ENCODE data around the gene PPM1M. TPM values are rescaled to one million over a fixed set of nuclear protein-coding genes. Genes with fewer than 3 reads are reported as not detected.

Gene PPM1M
- total and polyA plus RNA-seq, 2 experiments from 2014 or later = 6.2 to 10.7 TPM

DNA sequence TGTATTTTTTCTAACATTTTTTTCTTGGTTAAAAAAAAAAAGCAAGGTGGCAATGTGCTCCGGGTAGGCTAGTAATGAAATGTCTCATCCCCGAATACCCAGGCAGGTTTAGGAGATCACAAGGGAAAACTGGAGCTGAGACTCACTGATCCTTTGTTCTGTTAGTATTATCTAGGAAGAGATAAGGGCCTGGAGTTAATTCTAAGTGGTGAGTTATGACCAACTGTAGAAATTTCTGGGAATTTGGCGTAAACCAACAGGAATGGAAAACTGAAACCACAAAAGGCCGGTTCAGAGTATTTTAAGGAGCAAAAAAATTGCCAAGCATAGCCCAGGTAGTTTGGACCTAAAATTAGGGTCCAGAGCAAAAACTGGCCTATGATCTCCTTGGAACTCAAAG is 12.4 kb downstream of the PPM1M start:
- no peaks in the 10 kb centered on the region for H3K9me2 ChIP-seq (replicated peaks; ENCODE audit: insufficient read depth)
- H3K27me3 ChIP-seq = no peaks in the 10 kb centered on the region
- H3K4me1 ChIP-seq (ENCODE audit: insufficient read depth) = peaks cover 6% of the 10 kb centered on the region
- peaks cover 45% of the 10 kb centered on the region for H3K79me2 ChIP-seq
- DNase-seq (ENCODE audit: low spot score) = no peak
- TF ChIP-seq CTCF (IDR thresholded peaks at IDR 0.05; ENCODE audit: poor library complexity) (no peak), EZH2phosphoT487 (IDR thresholded peaks at IDR 0.05; ENCODE audit: low read depth, severe bottlenecking, unreplicated experiment) (no peak), EZH2 (IDR thresholded peaks at IDR 0.05; ENCODE audit: borderline replicate concordance) (no peak)
- H3K9me3 ChIP-seq (ENCODE audit: low read depth) = no peaks in the 10 kb centered on the region
- peaks cover 18% of the 10 kb centered on the region for H4K20me1 ChIP-seq (ENCODE audit: insufficient read depth, poor library complexity, severe bottlenecking)
- no peak overlapping the region for H3K4me2 ChIP-seq
- no peak overlapping the region for H3K4me3 ChIP-seq
- H3K27ac ChIP-seq = peak overlapping the region; percentile 32
- WGBS (ENCODE audit: low lambda C conversion rate, missing lambda C conversion rate) = 52% methylated on average over 4 of the region's 4 CpGs
- H2AFZ ChIP-seq = no peak overlapping the region
- no peaks in the 10 kb centered on the region for H3K36me3 ChIP-seq (replicated peaks; ENCODE audit: insufficient read depth, low read depth)

DNA sequence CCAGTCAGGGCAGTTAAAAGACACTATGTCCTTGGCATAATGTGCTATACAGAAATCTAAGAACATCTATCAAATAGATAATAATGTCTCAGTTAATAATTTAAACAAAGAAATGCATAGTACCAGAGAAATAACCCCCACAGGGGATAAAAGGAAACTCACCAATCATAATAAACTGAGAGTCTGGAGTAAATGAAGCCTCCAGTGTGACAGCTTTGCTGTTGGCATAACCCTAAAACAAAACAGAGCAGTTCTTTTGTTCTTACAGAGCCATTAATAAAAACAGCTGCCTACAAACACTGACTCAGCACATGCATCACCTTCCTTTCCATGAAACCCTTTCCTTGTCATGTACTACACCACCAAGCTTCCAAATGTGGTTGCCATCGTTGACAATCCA is 13.5 kb downstream of the PPM1M start:
- no peaks in the 10 kb centered on the region for H3K9me2 ChIP-seq (replicated peaks; ENCODE audit: insufficient read depth)
- H3K4me3 ChIP-seq = no peak overlapping the region
- H3K27me3 ChIP-seq = no peaks in the 10 kb centered on the region
- no peak for TF ChIP-seq CTCF (IDR thresholded peaks at IDR 0.05; ENCODE audit: poor library complexity)
- no peak for TF ChIP-seq EZH2phosphoT487 (IDR thresholded peaks at IDR 0.05; ENCODE audit: low read depth, severe bottlenecking, unreplicated experiment)
- TF ChIP-seq EZH2 (IDR thresholded peaks at IDR 0.05; ENCODE audit: borderline replicate concordance) = no peak
- no peak overlapping the region for H3K4me2 ChIP-seq
- H3K79me2 ChIP-seq = peaks cover 56% of the 10 kb centered on the region
- peaks cover under 1% of the 10 kb centered on the region for H3K4me1 ChIP-seq (ENCODE audit: insufficient read depth)
- H4K20me1 ChIP-seq (ENCODE audit: insufficient read depth, poor library complexity, severe bottlenecking) = peaks cover 24% of the 10 kb centered on the region
- H3K27ac ChIP-seq = no peak overlapping the region
- DNase-seq (ENCODE audit: low spot score) = no peak
- no peak overlapping the region for H2AFZ ChIP-seq
- 87% methylated on average over 1 of the region's 1 CpG for WGBS (ENCODE audit: low lambda C conversion rate, missing lambda C conversion rate)
- H3K9me3 ChIP-seq (ENCODE audit: low read depth) = no peaks in the 10 kb centered on the region
- H3K36me3 ChIP-seq (replicated peaks; ENCODE audit: insufficient read depth, low read depth) = no peaks in the 10 kb centered on the region

GRCh38 chr3:52259448-52259847 is 13.9 kb downstream of the PPM1M start:
- Histone ChIP-seq H4K20me1 (ENCODE audit: insufficient read depth, poor library complexity, severe bottlenecking) (peaks cover 28% of the 10 kb centered on the region), H3K79me2 (peaks cover 60% of the 10 kb centered on the region), H3K4me2 (no peak overlapping the region), H3K4me1 (ENCODE audit: insufficient read depth) (no peaks in the 10 kb centered on the region), H3K27me3 (no peaks in the 10 kb centered on the region), H3K4me3 (no peak overlapping the region), H3K27ac (no peak overlapping the region), H3K9me2 (replicated peaks; ENCODE audit: insufficient read depth) (no peaks in the 10 kb centered on the region), H2AFZ (no peak overlapping the region), H3K36me3 (replicated peaks; ENCODE audit: insufficient read depth, low read depth) (no peaks in the 10 kb centered on the region), H3K9me3 (ENCODE audit: low read depth) (no peaks in the 10 kb centered on the region)
- 93% methylated on average over 4 of the region's 4 CpGs for WGBS (ENCODE audit: low lambda C conversion rate, missing lambda C conversion rate)
- TF ChIP-seq CTCF (IDR thresholded peaks at IDR 0.05; ENCODE audit: poor library complexity) (no peak), EZH2phosphoT487 (IDR thresholded peaks at IDR 0.05; ENCODE audit: low read depth, severe bottlenecking, unreplicated experiment) (no peak), EZH2 (IDR thresholded peaks at IDR 0.05; ENCODE audit: borderline replicate concordance) (no peak)
- DNase-seq (ENCODE audit: low spot score) = no peak

DNA sequence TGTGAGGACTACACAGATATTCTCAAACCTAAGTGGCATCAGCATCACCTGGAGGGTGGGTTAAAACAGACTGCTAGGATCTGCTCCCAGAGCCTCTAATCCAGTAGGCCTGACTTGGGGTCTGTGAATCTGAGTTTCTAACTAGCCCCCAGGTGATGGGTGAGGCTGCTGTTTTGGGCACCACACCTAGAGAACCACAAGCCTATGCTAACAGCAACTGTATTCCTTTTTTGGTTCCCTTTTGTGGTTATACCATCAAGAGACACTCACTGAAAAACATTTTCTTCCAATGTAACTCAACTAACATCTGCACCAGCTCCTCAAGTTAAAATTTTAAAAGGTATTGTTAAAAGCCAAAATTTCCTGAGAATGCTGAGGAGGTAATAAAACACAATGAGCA is 16.9 kb downstream of the PPM1M start:
- DNase-seq (ENCODE audit: low spot score) = no peak
- Histone ChIP-seq H3K4me2 (no peak overlapping the region), H3K36me3 (replicated peaks; ENCODE audit: insufficient read depth, low read depth) (peaks cover 4% of the 10 kb centered on the region), H3K4me1 (ENCODE audit: insufficient read depth) (no peaks in the 10 kb centered on the region), H3K9me3 (ENCODE audit: low read depth) (no peaks in the 10 kb centered on the region), H3K9me2 (replicated peaks; ENCODE audit: insufficient read depth) (no peaks in the 10 kb centered on the region), H4K20me1 (ENCODE audit: insufficient read depth, poor library complexity, severe bottlenecking) (peaks cover 35% of the 10 kb centered on the region), H3K79me2 (peaks cover 77% of the 10 kb centered on the region), H3K27ac (no peak overlapping the region), H2AFZ (no peak overlapping the region), H3K4me3 (no peak overlapping the region), H3K27me3 (no peaks in the 10 kb centered on the region)
- TF ChIP-seq EZH2phosphoT487 (IDR thresholded peaks at IDR 0.05; ENCODE audit: low read depth, severe bottlenecking, unreplicated experiment) = no peak
- TF ChIP-seq CTCF (IDR thresholded peaks at IDR 0.05; ENCODE audit: poor library complexity) = no peak
- TF ChIP-seq EZH2 (IDR thresholded peaks at IDR 0.05; ENCODE audit: borderline replicate concordance) = no peak
